ENCODE data around the gene POLD1. TPM values are rescaled to one million over a fixed set of nuclear protein-coding genes. Genes with fewer than 3 reads are reported as not detected.

The POLD1 gene
- total and polyA plus RNA-seq, 2 of the 13 experiments (the other 11 are each of a cell fraction or from before 2014, with no cell fraction given), result 17.4 to 54.0 TPM

DNA sequence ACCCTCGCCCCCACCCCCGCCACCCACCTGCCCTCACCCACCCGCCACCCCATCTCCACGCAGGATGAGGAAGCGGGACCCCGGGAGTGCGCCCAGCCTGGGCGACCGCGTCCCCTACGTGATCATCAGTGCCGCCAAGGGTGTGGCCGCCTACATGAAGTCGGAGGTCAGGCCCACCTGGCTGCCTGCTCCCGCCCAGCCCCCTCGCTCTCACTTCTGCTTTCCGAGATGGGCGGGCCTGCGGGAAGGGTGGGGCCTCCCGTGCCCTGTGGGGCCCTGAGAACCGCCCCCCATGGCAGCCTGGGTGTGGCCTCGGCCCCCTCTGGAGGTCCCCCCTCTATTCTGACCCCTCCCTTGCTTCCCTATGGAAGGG, 31.5 kb downstream of the POLD1 start:
- FAIRE-seq (no peak), DNase-seq (ENCODE audit: low spot score) (no peak), ATAC-seq (no peak)
- intact Hi-C loops (cut with micrococcal nuclease; ENCODE audit: unreplicated experiment), result no loop called here
- no TSS peak for BruUV-seq (replicated peaks)
- no peaks in the 10 kb centered on the region for H4K20me1 ChIP-seq (ENCODE audit: insufficient read depth, low read length)
- H3K27ac ChIP-seq (ENCODE audit: extremely low read length, insufficient read depth, low read length), result no peak overlapping the region
- ChIA-PET POLR2A (no interaction called here), CTCF (ENCODE audit: low intra/inter-chr PET ratio, low total read pairs) (interaction anchor here (1.8 kb wide), 1 partner anchor 47 kb away, joined by 12 read pairs; no protein-coding TSS in a partner anchor)
- peaks cover 7% of the 10 kb centered on the region for H3K4me1 ChIP-seq (ENCODE audit: insufficient read depth, low read length)
- 100% methylated on average over 3 of the region's 22 CpGs for whole genome bisulfite sequencing (ENCODE audit: low lambda C conversion rate)
- no peak overlapping the region for H3K4me2 ChIP-seq (ENCODE audit: low read depth, low read length)
- no peak overlapping the region for H3K4me3 ChIP-seq (replicated peaks in 1 of 3; ENCODE audit: insufficient read depth in 1 of 3, low read depth in 2 of 3, low read length in 3 of 3)
- H3K79me2 ChIP-seq (ENCODE audit: insufficient read depth, low read length), result no peaks in the 10 kb centered on the region
- H3K9me3 ChIP-seq (ENCODE audit: low read length), result no peaks in the 10 kb centered on the region
- peaks cover 1 to 3% of the 10 kb centered on the region in 2 experiments; a peak in 1 of 5 replicates for H3K36me3 ChIP-seq (replicated peaks in 1 of 2; ENCODE audit: control insufficient read depth in 1 of 2, insufficient read depth in 2 of 2, low read length in 2 of 2)
- in situ Hi-C loops (cut with HindIII; ENCODE audit: extremely low pct_ligation_motif_present, low pct_unique_long_range_greater_than_20kb), result no loop called here
- TF ChIP-seq HNRNPK (IDR thresholded peaks at IDR 0.05; ENCODE audit: low read depth, low read length, poor library complexity, severe bottlenecking) (peak; percentile 3), ZNF562 (CRISPR knock-in tag; IDR thresholded peaks at IDR 0.05; ENCODE audit: borderline replicate concordance) (no peak)
- H2AFZ ChIP-seq (ENCODE audit: low read length), result no peak overlapping the region
- H3K9ac ChIP-seq (ENCODE audit: insufficient read depth, low read depth, low read length), result no peak overlapping the region
- no peaks in the 10 kb centered on the region for H3K27me3 ChIP-seq (ENCODE audit: control insufficient read depth in 1 of 2, insufficient read depth in 2 of 2, low read length in 2 of 2)

DNA sequence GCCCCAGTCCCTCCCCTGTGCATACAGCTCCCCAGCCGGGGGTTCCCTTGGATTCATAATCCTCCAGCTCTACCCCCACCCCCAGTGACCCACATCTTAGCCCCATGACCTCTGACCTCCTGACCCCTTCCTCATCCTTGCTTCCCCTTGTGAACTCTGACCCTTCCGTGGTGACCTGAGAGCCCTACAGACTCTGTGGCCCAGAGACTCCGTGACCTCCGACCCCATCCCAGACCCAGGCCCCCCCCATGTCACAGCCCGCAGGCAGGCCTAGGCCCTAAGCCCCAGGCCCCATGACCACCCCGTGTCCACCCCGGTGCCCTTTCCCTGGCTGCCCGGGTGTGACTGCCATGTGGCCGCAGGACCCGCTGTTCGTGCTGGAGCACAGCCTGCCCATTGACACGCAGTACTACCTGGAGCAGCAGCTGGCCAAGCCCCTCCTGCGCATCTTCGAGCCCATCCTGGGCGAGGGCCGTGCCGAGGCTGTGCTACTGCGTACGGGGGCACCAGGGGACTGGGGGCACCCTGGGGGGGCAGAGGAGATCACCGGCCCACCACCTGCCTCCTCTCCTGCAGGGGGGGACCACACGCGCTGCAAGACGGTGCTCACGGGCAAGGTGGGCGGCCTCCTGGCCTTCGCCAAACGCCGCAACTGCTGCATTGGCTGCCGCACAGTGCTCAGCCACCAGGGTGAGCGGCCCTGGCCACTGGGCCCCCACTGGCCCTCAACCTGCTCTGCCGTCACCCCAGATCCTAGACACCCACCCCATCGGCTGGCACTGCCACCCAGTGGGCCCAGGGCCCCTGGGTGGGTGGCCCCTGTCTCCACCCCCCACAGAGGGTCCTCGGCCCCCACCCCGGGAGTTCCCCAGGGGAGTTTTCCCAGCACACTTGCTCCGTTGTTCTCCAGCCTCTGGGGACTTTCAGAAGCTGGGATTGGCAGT, 32.2 kb downstream of the POLD1 start:
- no TSS peak for BruUV-seq (replicated peaks)
- in situ Hi-C loops (cut with HindIII; ENCODE audit: extremely low pct_ligation_motif_present, low pct_unique_long_range_greater_than_20kb), result no loop called here
- Histone ChIP-seq H3K9me3 (ENCODE audit: low read length) (no peaks in the 10 kb centered on the region), H3K27me3 (ENCODE audit: control insufficient read depth in 1 of 2, insufficient read depth in 2 of 2, low read length in 2 of 2) (no peaks in the 10 kb centered on the region), H3K79me2 (ENCODE audit: insufficient read depth, low read length) (no peaks in the 10 kb centered on the region), H2AFZ (ENCODE audit: low read length) (no peak overlapping the region), H3K4me2 (ENCODE audit: low read depth, low read length) (no peak overlapping the region), H3K4me3 (replicated peaks in 1 of 3; ENCODE audit: insufficient read depth in 1 of 3, low read depth in 2 of 3, low read length in 3 of 3) (no peak overlapping the region), H3K4me1 (ENCODE audit: insufficient read depth, low read length) (peaks cover under 1% of the 10 kb centered on the region; the same call in 1 of the 2 replicates), H3K36me3 (replicated peaks in 1 of 2; ENCODE audit: control insufficient read depth in 1 of 2, insufficient read depth in 2 of 2, low read length in 2 of 2) (peaks cover 0 to 3% of the 10 kb centered on the region in 2 experiments; a peak in 1 of 5 replicates), H3K27ac (ENCODE audit: extremely low read length, insufficient read depth, low read length) (no peak overlapping the region), H4K20me1 (ENCODE audit: insufficient read depth, low read length) (no peaks in the 10 kb centered on the region), H3K9ac (ENCODE audit: insufficient read depth, low read depth, low read length) (no peak overlapping the region)
- POLR2A ChIA-PET, result no interaction called here
- WGBS (ENCODE audit: low lambda C conversion rate), result 96% methylated on average over 21 of the region's 35 CpGs
- DNase-seq (ENCODE audit: low spot score) (no peak), ATAC-seq (no peak), FAIRE-seq (no peak)
- peak; percentile 49; the same call in 1 of the 2 replicates for TF ChIP-seq NR2C2 (CRISPR knock-in tag; IDR thresholded peaks at IDR 0.05; ENCODE audit: borderline replicate concordance)
- TF ChIP-seq ZNF451 (CRISPR knock-in tag; IDR thresholded peaks at IDR 0.05), result no peak
- peak; percentile 29 for TF ChIP-seq RBM22 (optimal IDR thresholded peaks at IDR 0.05; ENCODE audit: low read length)
- TF ChIP-seq, protein P1, sequence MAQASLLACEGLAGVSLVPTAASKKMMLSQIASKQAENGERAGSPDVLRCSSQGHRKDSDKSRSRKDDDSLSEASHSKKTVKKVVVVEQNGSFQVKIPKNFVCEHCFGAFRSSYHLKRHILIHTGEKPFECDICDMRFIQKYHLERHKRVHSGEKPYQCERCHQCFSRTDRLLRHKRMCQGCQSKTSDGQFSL (CRISPR knock-in tag; IDR thresholded peaks at IDR 0.05), result no peak
- TF ChIP-seq HNRNPL (IDR thresholded peaks at IDR 0.05; ENCODE audit: low read depth, low read length), result 0 out of 2 replicates have a peak, but pooled peaks have one; percentile 26
- TF ChIP-seq ZNF616 (CRISPR knock-in tag; IDR thresholded peaks at IDR 0.05; ENCODE audit: low read depth), result no peak
- peak; percentile 26 for TF ChIP-seq AGO2 (optimal IDR thresholded peaks at IDR 0.05; ENCODE audit: low read depth, low read length)
- no peak for TF ChIP-seq KDM6A (CRISPR knock-in tag; IDR thresholded peaks at IDR 0.05; ENCODE audit: low read depth)
- TF ChIP-seq, protein P2, sequence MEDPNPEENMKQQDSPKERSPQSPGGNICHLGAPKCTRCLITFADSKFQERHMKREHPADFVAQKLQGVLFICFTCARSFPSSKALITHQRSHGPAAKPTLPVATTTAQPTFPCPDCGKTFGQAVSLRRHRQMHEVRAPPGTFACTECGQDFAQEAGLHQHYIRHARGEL (CRISPR knock-in tag; IDR thresholded peaks at IDR 0.05), result no peak
- TF ChIP-seq ZFP90 (CRISPR knock-in tag; IDR thresholded peaks at IDR 0.05; ENCODE audit: borderline replicate concordance), result no peak
- TF ChIP-seq NR2F6 (IDR thresholded peaks at IDR 0.05), result peak; percentile 73
- TF ChIP-seq NR2F6 (CRISPR knock-in tag; IDR thresholded peaks at IDR 0.05), result no peak
- no peak for TF ChIP-seq ZNF547 (CRISPR knock-in tag; IDR thresholded peaks at IDR 0.05)
- CTCF ChIA-PET (ENCODE audit: low intra/inter-chr PET ratio, low total read pairs), result no interaction called here
- intact Hi-C loops (cut with micrococcal nuclease; ENCODE audit: unreplicated experiment), result no loop called here

Measured in HepG2 (cell line).